GM19395 (cell line): Measurements from ENCODE around the gene ASB10.

Experiments used
- ATAC-seq: cut with Tn5 transposase; IDR thresholded peaks from one replicate; pipeline ENCODE4 v1.9.1; 2021; ENCODE audit warnings: mild to moderate bottlenecking, moderate library complexity; ENCODE audit not compliant: unreplicated experiment

The ASB10 gene

GRCh38 chr7:151211155-151211772 lies 24.2 kb upstream of the ASB10 start:
- ATAC-seq, result no peak

DNA sequence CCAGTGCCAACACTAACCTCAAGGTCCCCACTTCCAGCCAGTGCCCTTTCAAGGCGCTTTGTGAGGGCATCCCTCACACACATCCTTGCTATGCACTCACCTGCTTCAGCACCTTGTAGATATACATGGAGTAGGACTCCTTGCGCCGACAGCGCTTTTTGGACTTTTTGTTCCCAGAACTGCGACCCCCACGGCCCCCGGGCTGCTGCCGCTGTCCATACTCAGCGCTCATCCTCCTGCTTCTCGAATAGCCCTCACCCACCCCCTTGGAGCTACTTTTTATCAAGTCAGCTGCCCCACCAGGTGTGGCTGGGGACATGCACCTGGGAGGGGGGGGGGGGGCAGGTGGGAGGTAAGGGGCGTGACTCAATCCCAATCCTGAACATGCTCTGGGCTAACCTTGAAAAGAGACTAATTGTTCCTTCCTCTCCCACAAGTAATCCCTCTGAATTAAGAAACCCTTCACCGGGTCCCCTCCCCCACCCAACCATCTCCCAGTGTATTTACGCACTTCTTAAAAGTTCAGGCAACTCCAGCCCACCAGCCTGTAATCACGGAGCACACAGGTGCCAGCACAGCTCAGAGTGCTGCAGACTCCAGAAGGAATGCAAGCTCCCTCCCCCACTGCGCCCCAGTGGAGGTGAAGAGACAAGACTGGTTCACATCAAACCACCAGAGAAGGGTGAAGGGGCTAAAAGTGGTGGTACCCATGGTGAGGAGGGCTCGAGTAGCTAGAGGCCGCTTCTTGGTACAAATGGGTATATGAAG lies 23.2 kb upstream of the ASB10 start, which contains the start of gene H2BK1:
Gene H2BK1 (minus strand): TSS at position 402 of the 768 bp plus-strand sequence. CDS start 170 bp downstream, at position 232.
- ATAC-seq, result no peak

GRCh38 chr7:151209588-151209987 lies 22.5 kb upstream of the ASB10 start:
- no peak for ATAC-seq

- ATAC-seq, result no peak
Observed at GRCh38 chr7:151208253-151208862, 21.3 kb upstream of the ASB10 start.

DNA sequence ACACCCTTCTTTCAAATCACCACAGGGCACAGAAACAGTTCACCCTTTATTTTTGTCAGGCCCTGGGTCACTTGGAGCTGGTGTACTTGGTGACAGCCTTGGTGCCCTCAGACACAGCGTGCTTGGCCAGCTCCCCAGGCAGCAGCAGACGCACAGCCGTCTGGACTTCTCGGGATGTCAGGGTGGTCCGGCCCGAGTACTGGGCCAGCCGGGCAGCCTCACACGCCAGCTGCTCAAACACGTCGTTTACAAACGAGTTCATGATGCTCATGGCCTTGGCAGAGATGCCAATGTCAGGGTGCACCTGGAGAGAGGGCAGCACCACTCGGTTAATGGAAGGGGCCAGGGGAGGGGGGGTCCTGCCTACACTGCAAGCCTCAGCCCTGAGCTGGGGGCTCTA lies 20.8 kb upstream of the ASB10 start:
- no peak for ATAC-seq

- ATAC-seq, result no peak
Observed at GRCh38 chr7:151207315-151207714, 20.3 kb upstream of the ASB10 start.

- no peak for ATAC-seq
Observed at GRCh38 chr7:151206914-151207313, 19.9 kb upstream of the ASB10 start.

DNA sequence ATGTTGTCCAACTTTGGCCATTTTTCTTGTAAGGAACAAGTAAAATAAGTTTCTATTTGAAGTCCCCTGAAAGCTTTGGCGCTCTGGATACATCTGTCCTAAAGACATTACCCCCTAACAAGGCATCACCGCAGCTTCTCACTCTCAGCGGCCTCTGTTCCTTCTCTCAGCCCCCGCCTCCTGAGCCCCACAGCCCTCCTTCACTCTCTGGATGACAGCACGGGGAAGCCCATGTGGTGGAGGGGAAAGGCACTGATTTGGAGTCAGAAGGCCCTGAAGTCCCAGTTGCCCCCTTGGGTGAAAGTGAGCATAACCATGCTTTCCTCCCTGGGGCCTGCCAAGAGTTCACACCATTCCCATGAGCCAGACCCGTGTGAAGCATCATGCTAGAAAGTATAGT lies 18.7 kb upstream of the ASB10 start:
- no peak for ATAC-seq

GRCh38 chr7:151204383-151205032 lies 17.5 kb upstream of the ASB10 start:
- no peak for ATAC-seq

GRCh38 chr7:151202836-151203235 lies 15.8 kb upstream of the ASB10 start:
- no peak for ATAC-seq

DNA sequence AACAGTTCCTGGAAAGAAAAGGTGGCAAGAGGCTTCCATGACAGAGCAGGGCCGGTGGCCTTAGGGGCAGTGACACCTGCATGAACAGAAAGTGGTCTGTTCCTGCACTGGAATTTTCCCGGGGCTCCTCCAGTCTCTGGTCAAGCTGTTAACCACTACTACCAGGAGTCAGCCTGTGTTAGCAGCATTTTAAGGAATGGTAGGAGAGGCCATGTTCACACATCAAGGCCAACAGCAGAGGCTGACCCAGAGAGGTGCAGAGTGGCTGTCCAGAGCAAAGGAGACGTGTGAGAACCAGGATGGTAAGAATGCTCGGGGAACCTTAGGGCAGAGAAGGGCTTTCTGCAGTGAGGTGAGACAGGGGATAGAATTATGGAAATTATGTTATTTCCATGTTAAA lies 14.7 kb upstream of the ASB10 start:
- ATAC-seq, result no peak

- no peak for ATAC-seq
Observed at GRCh38 chr7:151201344-151201743, 14.3 kb upstream of the ASB10 start.

DNA sequence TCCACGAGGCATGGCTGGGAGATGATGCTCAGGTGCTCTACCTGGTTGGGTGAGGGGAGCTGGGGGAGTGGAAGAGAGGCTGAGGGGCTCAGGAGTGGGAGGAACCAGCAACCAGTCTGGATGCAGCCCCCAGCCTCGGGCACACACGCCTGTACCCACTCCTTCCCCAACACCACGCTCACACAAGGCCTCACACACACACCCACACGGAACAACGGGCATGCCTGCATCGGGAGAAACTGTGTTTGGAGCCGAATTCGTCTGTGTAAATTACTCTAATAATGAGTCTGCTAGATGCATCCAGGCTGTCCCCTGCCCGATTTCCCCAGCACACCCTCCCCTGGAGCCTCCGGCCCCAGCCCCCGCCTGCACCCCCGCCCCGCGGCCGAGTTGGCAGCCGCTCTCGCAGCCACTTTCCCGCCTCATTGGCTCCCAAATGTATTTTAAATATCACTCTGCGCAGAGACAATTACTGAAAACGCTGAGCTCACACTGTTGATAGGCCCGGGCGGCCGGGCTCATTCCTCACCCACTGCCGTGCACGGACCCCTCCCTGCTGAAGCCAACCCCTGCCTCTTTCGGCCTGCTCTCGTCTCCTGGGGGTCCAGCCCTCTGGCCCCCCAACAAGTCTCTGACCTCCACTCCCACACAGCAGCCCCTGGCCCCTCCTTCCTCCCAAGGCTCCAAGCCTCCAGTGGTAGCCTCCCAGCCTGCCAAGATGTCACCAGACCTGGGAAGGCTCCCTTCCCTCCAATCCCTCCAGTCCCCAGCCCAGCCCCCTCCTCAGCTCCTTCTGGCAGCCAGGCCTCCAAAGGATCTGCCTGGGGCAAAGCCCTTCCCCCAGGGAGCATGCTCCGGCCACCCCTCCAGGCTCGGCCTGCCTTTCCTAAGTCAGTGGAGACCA lies 12.1 kb upstream of the ASB10 start:
- no peak for ATAC-seq

DNA sequence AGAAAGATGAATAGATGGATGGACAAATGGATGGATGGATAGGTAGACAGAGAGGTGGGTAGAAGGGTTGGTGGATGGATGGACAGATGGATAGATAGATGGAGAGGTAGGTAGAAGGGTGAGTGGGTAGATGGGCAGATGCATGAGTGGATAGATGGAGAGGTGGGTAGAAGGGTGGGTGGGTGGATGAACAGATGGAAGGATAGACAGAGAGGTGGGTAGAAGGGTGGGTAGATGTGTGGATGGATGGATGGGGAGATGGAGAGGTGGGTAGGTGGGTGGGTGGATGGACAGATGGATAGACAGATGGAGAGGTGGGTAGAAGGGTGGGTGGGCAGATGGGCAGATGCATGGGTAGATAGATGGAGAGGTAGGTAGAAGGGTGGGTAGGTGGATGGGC lies 10.9 kb upstream of the ASB10 start:
- ATAC-seq, result no peak

DNA sequence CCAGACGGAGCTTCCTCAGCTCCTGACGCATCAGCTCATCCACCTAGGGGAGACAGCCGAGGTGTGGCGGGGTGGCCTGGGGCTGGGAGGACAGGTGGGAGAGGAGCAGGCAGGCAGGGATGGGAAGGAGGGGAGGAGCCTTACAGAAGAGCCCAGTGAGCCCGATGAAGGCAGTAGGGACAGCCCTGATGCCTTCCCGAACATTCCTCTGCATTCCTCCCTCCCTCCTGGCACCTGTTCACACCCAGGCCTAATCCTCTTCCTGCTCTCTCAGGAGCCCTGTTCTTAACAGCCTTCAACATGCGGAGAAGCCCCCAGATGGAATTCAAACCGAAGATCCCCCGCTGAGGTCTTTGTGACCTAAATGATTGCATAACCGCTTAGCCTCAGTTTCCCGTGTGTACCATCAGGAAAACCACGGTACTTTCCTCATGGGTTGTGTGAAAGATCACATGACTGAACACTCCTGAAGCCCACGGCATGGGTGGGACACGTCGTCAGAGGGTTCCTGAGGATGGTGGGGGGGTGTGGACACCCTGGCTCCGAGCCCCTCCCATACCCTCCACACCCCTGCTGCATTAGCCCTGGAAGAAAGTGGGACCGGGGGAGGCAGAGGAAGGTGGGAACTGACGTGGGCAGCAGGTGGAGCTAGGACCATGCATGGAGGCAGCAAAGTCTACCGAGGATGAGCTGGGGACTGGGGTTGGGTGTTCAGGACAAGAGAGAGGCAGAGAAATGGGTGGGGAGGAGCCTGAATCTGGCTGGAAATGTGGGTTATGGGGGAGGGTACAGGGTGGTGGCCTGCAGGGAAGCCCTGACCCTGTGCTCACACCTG lies 8.8 kb upstream of the ASB10 start:
- no peak for ATAC-seq

- no peak for ATAC-seq
Observed at GRCh38 chr7:151194188-151194587, 7.1 kb upstream of the ASB10 start.

- ATAC-seq, result no peak
Observed at GRCh38 chr7:151193203-151193978, 6.3 kb upstream of the ASB10 start.

- ATAC-seq, result no peak
Observed at GRCh38 chr7:151192002-151192539, 5.0 kb upstream of the ASB10 start.

GRCh38 chr7:151191544-151191943 lies 4.5 kb upstream of the ASB10 start:
- ATAC-seq, result no peak
